Liver (tissue), 3 donors: ENCODE measurements around the gene THUMPD1.

Source experiments
- EGR1 ChIP-seq, 2 donors: IDR thresholded peaks; 2 replicates each; pipeline ENCODE4 v1.6.1; 2016 to 2018; ENCODE audit warnings: antibody characterized with exemption in 2 of 2, low read depth in 2 of 2
- FOXA1 ChIP-seq: IDR thresholded peaks from 2 replicates; pipeline ENCODE4 v1.6.1; 2016; ENCODE audit warnings: antibody characterized with exemption
- JUND ChIP-seq, 2 donors: IDR thresholded peaks; 2 replicates each; pipeline ENCODE4 v1.6.1; 2016; ENCODE audit warnings: antibody characterized with exemption in 2 of 2
- RAD21 ChIP-seq, 2 donors: IDR thresholded peaks; 2 replicates each; pipeline ENCODE4 v1.6.1; 2016; ENCODE audit warnings: antibody characterized with exemption in 2 of 2, mild to moderate bottlenecking in 2 of 2
- RXRA ChIP-seq, 2 donors: IDR thresholded peaks; 2 replicates each; pipeline ENCODE4 v1.6.1; 2017 to 2018; ENCODE audit warnings: antibody characterized with exemption in 2 of 2, mild to moderate bottlenecking in 1 of 2
- SP1 ChIP-seq: IDR thresholded peaks from 2 replicates; pipeline ENCODE4 v1.6.1; 2018; ENCODE audit warnings: antibody characterized with exemption, mild to moderate bottlenecking
- TAF1 ChIP-seq: conservative IDR thresholded peaks from 2 replicates; pipeline ENCODE4 v1.6.1; 2016; ENCODE audit warnings: antibody characterized with exemption, mild to moderate bottlenecking
- YY1 ChIP-seq: IDR thresholded peaks from 2 replicates; pipeline ENCODE4 v1.6.1; 2016; ENCODE audit warnings: antibody characterized with exemption, mild to moderate bottlenecking
- TF ChIP-seq, protein P1 (sequence below): fragments of 150-350 bp; IDR thresholded peaks from 2 replicates; pipeline ENCODE4 v1.5.1; 2017; ENCODE audit warnings: improper control_type of control experiment, low read depth, low read length; ENCODE audit not compliant: missing input control
- TF ChIP-seq, protein P2 (sequence below): IDR thresholded peaks from 2 replicates; pipeline ENCODE4 v1.6.1; 2016; ENCODE audit warnings: antibody characterized with exemption, mild to moderate bottlenecking
- TF ChIP-seq, protein P3 (sequence below): IDR thresholded peaks from 2 replicates; pipeline ENCODE4 v1.6.1; 2016; ENCODE audit warnings: antibody characterized with exemption
- TF ChIP-seq, protein P4 (sequence below): IDR thresholded peaks from 2 replicates; pipeline ENCODE4 v1.6.1; 2016; ENCODE audit warnings: antibody characterized with exemption
- TF ChIP-seq, protein P5 (sequence below): IDR thresholded peaks from 2 replicates; pipeline ENCODE4 v1.6.1; 2016; ENCODE audit warnings: antibody characterized with exemption
- donor health status: healthy.
- donor health status: healthy.

DNA sequence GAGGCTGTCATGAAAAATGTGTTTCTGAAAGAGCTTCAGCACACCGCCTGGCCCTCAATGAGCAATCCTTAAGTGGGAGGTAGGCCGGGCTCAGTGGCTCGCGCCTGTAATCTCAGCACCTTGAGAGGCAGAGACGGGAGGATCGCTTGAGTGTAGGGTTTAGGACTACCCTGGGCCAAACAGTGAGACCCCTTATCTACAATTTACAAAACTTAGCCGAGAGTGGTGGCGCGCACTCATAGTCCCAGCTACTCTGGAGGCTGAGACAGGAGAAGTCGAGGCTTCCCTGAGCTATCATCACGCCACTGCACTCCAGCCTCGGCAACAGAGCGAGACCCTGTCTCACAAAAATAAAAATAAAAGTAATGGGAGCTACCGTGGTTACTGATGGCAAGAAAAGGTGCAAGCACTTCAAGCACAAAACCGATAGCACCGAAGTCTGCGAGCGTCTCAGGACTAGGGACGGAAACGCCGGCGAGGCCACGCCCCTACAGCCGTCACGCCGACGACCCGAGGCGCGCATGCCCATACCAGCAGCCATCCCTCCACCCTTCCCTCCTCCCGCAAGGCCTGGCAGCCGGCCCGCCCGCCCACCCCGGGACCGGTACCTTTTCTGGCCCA is 607 bp downstream of the THUMPD1 start:
- TF ChIP-seq SP1 = no peak
- TF ChIP-seq, protein P1, sequence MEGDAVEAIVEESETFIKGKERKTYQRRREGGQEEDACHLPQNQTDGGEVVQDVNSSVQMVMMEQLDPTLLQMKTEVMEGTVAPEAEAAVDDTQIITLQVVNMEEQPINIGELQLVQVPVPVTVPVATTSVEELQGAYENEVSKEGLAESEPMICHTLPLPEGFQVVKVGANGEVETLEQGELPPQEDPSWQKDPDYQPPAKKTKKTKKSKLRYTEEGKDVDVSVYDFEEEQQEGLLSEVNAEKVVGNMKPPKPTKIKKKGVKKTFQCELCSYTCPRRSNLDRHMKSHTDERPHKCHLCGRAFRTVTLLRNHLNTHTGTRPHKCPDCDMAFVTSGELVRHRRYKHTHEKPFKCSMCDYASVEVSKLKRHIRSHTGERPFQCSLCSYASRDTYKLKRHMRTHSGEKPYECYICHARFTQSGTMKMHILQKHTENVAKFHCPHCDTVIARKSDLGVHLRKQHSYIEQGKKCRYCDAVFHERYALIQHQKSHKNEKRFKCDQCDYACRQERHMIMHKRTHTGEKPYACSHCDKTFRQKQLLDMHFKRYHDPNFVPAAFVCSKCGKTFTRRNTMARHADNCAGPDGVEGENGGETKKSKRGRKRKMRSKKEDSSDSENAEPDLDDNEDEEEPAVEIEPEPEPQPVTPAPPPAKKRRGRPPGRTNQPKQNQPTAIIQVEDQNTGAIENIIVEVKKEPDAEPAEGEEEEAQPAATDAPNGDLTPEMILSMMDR = no peak
- TF ChIP-seq YY1 = no peak
- TF ChIP-seq RAD21 (IDR thresholded peaks at IDR 0.05) = no peak
- TF ChIP-seq TAF1 = no peak
- TF ChIP-seq, protein P2, sequence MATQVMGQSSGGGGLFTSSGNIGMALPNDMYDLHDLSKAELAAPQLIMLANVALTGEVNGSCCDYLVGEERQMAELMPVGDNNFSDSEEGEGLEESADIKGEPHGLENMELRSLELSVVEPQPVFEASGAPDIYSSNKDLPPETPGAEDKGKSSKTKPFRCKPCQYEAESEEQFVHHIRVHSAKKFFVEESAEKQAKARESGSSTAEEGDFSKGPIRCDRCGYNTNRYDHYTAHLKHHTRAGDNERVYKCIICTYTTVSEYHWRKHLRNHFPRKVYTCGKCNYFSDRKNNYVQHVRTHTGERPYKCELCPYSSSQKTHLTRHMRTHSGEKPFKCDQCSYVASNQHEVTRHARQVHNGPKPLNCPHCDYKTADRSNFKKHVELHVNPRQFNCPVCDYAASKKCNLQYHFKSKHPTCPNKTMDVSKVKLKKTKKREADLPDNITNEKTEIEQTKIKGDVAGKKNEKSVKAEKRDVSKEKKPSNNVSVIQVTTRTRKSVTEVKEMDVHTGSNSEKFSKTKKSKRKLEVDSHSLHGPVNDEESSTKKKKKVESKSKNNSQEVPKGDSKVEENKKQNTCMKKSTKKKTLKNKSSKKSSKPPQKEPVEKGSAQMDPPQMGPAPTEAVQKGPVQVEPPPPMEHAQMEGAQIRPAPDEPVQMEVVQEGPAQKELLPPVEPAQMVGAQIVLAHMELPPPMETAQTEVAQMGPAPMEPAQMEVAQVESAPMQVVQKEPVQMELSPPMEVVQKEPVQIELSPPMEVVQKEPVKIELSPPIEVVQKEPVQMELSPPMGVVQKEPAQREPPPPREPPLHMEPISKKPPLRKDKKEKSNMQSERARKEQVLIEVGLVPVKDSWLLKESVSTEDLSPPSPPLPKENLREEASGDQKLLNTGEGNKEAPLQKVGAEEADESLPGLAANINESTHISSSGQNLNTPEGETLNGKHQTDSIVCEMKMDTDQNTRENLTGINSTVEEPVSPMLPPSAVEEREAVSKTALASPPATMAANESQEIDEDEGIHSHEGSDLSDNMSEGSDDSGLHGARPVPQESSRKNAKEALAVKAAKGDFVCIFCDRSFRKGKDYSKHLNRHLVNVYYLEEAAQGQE = no peak
- TF ChIP-seq, protein P3, sequence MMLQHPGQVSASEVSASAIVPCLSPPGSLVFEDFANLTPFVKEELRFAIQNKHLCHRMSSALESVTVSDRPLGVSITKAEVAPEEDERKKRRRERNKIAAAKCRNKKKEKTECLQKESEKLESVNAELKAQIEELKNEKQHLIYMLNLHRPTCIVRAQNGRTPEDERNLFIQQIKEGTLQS = no peak
- TF ChIP-seq EGR1 (IDR thresholded peaks at IDR 0.05; ENCODE audit: low read depth in 2 of 2) = no peak
- TF ChIP-seq, protein P4, sequence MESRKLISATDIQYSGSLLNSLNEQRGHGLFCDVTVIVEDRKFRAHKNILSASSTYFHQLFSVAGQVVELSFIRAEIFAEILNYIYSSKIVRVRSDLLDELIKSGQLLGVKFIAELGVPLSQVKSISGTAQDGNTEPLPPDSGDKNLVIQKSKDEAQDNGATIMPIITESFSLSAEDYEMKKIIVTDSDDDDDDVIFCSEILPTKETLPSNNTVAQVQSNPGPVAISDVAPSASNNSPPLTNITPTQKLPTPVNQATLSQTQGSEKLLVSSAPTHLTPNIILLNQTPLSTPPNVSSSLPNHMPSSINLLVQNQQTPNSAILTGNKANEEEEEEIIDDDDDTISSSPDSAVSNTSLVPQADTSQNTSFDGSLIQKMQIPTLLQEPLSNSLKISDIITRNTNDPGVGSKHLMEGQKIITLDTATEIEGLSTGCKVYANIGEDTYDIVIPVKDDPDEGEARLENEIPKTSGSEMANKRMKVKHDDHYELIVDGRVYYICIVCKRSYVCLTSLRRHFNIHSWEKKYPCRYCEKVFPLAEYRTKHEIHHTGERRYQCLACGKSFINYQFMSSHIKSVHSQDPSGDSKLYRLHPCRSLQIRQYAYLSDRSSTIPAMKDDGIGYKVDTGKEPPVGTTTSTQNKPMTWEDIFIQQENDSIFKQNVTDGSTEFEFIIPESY = no peak
- TF ChIP-seq RXRA (IDR thresholded peaks at IDR 0.05) = no peak
- TF ChIP-seq, protein P5, sequence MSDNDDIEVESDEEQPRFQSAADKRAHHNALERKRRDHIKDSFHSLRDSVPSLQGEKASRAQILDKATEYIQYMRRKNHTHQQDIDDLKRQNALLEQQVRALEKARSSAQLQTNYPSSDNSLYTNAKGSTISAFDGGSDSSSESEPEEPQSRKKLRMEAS = no peak
- TF ChIP-seq FOXA1 = no peak
- TF ChIP-seq JUND (IDR thresholded peaks at IDR 0.05) = no peak
